GM21619 (cell line): ENCODE results near the gene UBB.
"Not testable (repeated sequence)": the region's sequence is repeated elsewhere in the genome, so short reads cannot be mapped to it uniquely, and the experiment has no call there.

Experiments used
- ATAC-seq: cut with Tn5 transposase; IDR thresholded peaks from one replicate; pipeline ENCODE4 v1.9.1; 2021; ENCODE audit not compliant: unreplicated experiment

UBB gene

DNA sequence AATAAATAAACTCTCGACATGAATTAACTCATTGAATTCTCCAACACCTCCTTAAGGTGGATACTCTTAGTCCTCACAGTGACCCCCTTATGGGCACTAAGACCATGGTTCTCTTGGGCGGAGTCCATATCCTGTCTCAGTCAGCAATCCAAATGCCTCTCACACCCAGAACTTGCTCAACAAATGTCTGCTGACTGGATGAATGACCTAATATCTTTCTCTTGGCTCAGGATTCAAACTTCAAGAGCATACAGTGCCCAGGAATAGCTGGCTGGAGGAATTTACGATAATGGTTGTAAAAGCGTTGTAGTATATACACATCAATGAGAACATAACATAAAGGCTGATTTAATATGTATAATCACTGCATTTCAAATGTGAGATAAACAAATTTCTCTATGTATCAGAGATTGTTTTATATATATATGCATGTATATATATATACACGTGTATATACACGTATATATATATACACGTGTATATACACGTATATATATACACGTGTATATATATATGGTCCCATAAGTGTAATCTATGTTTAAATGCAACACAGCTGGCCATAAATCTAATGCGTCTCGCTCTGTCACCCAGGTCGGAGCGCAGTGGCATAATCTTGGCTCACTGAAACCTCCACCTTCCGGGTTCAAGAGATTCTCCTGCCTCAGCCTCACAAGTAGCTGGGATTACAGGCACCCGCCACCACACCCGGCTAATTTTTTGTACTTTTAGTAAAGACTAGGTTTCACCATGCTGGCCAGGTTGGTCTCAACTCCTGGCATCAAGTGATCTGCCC is 6.5 kb upstream of the UBB start:
- ATAC-seq = no peak

DNA sequence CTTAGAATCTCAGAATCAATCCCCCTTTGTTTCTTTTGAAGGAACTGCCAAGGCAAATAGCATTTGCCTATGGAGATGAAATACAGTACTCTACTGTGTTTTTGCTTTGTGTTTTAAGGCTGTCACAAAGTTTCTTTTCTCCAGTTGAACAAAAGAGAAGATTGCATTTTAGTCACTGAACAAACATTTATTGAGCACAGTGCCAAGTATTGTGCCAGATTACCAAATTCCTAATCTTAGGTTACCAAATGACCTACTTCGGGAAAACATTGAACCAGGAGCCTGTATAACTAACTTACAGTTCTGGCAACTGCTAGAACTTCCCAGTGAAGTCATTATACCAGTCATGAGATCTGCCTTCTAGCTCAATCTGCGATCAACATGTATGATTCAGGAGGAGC is 3.0 kb upstream of the UBB start:
- no peak for ATAC-seq

DNA sequence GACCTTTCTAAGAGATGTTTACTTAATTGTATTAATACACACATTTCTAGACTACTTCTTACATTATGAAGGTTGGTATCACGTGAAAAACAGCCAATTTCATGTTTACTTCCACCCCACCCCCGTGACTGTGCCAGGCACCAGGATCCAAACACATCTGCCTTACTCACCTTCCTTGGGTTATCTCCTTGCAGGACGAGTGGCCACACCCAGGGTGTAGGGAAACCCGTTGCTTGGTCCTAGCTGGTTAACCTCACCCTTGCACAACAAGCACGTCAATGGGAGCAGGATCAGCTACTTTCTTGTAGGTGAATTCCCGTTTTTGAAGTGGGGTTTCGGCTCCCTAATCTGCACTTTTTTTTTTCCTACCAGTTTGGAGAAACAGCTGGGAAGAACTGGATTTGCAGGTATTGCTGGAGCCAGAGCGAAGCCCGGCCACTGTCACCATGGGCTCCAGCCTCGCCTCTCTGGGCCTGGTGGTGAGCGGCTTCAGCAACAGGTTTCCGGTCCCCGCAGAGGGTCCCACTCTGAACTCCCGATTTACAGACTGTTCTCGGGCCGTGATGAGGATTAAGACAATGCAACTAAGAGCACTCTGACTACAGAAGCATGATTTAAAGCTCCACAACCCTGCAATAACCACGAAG is 2.1 kb upstream of the UBB start:
- no peak for ATAC-seq

DNA sequence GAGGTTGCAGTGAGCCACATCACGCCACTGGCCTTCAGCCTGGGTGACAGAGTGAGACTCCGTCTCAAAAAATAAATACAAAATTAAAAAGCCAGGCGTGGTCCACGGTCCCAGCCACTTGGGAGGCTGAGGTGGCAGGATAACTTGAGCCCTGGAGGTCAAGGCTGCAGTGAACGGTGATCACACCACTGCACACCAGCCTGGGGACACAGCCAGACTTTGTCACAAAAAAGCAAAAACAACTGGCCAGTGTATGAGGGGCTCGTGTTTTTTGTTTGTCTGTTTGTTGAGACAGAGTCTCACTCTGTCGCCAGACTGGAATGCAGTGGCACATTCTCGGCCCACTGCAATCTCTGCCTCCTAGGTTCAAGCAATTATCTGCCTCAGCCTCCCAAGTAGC is 1.2 kb upstream of the UBB start:
- no peak for ATAC-seq

DNA sequence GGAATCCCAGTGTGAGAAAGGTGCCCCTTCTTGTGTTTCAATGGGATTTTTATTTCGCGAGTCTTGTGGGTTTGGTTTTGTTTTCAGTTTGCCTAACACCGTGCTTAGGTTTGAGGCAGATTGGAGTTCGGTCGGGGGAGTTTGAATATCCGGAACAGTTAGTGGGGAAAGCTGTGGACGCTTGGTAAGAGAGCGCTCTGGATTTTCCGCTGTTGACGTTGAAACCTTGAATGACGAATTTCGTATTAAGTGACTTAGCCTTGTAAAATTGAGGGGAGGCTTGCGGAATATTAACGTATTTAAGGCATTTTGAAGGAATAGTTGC is 567 bp downstream of the UBB start:
- ATAC-seq = no peak

DNA sequence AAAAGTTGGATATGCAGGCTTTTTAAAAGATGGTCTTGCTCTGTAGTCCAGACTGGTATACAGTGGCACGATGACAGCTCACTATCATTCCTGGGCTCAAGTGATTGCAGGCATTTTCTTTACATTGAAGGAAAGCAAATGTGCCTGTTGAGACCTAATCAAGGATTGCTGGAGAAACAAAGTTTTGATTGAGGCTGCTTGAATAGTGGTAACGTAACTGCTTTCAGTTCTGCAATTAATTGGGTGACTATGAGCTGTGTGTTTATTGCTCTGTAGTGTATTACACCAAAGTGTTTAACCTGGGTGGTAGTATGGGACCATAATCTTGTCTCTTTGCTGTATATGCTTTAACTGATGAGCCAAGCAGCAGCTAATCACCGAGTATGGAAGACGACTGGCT is 2.3 kb downstream of the UBB start:
- ATAC-seq = no peak

DNA sequence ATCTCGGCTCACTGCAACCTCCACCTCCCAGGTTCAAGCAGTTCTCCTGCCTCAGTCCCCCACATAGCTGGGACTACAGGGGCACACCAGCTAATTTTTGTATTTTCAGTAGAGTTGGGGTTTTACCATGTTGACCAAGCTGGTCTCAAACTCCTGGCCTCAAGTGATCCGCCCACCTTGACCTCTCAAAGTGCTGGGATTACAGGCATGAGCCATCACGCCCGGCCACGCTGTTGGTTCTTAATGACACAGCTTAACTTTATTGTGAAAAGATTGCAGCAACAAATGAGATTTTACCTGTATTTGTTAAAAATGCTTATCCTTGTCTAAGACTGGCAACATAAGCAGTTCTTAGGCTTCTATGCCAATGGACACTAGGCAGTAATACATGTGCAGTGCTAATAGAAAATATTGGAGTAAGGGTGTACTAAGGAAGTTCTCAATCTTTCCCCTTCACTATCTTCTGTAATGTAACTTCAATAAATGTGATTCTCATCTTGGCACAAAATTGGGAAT is 2.9 kb downstream of the UBB start:
- no peak for ATAC-seq

DNA sequence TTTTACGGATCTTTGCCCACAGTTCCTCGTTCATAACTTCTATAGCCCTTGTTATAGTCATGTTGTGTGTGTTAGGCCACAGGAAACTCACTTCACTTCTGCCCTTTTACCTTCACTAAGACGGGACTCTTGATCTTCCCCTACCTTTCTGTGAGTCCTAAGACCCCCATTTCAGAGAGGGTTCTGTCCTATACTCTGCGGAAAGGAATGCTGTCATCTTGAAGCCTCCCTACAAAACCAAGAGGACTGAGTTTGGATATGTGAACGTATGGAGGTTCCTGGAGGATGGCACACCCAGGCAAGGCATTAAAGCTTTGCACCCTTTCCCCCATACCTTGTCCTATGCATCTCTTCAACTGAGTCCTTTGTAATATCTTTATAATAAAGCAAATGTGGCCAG is 3.7 kb downstream of the UBB start:
- ATAC-seq = no peak

DNA sequence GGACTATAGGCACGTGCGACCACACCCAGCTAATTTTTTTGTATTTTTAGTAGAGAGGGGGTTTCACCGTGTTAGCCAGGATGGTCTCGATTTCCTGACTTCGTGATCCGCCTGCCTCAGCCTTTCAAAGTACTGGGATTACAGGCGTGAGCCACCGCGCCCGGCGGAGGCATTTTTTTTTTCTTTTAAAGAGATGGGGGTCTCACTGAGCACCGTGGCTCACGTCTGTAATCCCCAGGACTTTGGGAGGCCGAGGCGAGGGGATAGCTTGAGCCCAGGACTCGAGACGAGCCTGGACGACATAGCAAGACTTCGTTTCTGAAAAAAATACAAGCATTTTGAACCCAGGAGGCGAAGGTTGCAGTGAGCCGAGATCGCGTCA is 5.2 kb downstream of the UBB start:
- ATAC-seq = not testable (repeated sequence)

DNA sequence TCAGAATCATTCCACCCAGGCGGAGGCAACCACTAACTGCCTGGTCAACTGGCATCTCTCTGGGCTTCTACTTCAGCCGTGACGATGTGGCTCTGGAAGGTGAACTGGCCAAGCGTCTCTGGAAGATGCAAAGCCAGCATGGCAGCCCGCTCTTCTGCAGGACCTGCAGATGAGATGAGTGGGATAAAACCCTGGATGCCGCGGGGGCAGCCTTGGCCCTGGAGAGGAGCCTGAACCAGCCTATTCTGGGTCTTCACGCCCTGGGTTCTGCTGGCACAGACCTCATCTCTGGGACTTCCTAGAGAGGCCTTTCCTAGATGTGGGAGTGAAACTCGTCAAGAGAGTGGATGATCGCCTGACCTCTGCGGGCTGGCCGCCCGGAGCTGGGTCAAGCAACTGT is 10.6 kb downstream of the UBB start:
- ATAC-seq = no peak

DNA sequence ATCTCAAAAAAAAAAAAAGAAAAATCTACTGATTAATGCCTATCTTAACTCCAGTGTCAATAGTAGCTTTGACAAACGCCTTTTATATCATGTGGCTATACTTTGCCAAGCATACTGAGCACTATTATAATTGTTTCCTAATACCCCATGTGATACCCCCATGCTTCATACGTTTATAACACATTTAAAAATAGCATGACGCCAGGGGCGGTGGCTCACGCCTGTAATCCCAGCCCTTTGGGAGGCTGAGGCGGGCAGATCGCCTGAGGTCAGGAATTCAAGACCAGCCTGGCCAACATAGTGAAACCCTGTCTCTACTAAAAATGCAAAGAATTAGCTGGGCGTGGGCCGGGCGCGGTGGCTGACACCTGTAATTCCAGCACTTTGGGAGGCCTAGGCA is 11.6 kb downstream of the UBB start:
- not testable (repeated sequence) for ATAC-seq

DNA sequence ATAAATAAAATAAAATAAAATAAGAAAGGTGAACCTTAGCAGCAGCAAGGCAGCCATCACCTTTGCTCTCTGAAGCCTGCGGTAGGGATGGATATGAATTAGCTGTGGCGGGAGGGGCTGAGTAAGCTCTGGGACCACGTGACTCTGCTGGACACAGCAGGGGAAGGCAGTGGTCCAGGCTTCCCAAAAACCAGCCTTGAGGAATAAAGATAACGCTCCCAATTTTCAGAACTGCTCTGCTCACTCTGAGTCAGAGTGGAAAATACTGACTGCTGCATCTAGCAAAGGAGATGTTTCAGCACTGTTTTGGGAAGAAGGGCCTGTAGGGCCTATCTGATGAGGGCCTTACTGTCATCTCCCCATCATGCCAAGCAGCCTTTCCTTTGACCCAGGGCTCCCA is 15.0 kb downstream of the UBB start:
- not testable (repeated sequence) for ATAC-seq

DNA sequence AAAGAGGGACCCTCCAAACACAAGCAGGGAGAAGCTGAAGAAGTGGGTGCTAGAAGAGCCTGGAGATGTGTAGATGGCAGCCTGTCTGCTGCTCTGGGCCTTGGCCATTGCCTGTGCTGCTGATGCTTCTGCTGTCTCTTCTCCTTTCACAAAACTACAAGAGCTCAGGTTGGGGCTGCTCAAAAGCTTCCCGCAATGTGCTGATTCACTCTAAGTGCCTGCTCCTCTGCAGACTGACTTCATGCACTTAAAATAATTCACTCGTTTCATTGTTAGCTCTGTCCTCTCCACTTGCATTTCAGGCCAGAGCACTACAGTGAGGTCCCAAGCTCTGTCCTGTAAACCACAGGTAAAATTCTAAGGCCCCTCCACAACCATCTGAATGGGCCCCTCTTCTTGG is 15.8 kb downstream of the UBB start:
- not testable (repeated sequence) for ATAC-seq

DNA sequence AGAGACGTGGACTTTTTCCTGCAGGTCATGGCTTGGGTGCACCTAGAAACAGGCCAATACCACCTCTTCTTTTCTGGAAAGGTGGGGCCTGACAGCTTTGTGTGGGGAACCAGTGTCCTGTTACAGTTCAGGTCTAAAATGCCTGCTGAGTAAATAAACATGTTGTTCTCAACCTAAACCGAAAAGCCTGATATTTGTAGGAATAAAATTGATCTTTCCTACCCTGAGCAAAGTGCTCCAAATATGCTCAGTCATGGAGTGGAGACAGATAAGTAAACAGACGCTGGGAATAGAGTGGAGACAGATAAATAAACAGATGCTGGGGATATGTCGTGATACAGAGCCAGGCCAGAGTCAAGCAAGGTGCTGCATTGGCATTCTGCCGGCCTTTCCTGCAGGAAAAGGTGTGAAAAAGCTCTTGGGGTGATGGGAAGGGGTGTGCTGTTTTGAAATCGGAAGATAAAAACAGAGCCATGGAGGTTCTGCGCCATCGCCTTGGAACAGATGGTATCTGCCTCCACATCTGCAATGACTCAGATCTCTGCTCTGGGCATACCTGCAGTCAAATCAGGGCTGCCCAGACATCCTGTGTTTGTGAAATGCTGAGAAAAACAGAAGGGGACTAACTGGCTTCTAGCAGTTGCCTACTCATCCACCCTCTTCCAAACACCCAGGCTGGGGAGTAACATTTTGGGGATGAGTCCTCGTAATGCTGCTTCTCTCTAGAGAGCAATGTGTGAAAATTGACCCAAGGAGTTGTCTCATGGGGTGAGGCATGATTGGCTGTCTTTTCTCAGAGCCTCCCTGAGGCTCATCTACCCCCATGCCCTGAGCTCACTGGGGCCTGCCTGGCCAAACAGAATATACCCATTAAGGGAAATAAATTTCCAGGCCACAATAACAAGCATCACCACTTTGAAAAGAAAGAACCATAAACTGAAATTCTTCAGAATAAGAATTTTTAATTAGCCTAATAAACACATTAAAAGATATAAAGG is 17.7 kb downstream of the UBB start:
- ATAC-seq = peak; percentile 80

DNA sequence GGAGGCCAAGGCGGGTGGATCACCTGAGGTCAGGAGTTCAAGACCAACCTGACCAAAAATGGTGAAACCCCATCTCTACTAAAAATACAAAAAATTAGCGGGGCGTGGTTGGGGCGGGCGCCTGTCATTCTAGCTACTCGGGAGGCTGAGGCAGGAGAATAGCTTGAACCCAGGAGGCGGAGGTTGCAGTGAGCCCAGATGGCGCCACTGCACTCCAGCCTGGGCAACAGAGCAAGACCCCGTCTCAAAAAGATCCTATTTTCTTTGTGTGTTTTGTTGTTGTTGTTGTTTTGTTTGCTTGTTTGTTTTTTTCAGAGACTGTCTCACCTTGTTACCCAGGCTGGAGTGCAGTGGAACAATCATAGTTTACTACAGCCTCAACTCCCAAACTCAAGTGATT is 23.0 kb downstream of the UBB start:
- not testable (repeated sequence) for ATAC-seq

DNA sequence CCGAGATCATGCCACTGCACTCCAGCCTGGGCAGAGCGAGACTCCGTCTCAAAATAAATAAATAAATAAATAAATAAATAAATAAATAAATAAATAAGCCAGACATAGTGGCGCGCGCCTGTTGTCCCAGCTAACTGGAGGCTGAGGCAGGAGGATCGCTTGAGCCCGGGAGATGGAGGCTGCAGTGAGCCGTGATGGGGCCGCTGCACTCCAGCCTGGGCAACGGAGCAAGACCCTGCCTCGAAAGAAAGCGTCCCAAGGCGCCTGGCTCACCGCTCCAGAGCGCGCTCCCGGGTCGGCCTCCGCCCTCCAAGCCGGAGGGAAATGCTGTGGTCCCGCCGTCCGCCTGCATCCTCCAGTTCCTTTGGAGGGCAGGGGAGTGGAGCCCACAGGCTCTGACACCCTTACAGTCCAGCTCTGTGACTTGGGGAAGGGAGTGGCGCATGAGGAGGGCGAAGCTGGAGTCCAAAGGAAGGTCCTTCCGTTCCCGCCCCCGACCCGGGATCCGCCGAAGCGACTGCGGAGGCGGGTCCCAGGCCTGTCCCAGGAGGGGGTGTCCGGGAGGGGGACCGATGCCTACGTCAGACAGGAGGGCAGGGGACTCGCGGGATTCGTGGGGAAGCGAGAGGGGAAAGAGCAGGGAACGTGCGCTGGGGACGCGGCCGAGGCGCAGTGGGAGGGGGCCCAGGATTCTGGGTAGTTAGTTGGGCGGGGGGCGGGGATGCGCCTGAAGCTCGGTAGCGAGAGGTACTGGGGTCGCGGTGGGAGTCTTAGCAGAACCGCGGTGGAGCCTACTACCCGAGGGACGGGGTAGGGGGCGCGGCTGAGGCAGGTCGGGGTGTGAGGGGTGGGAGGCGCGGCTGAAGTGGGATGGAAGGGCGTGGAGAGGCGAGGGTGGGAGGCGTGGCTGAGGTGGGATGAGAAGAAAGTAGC is 26.1 kb downstream of the UBB start:
- no peak for ATAC-seq

DNA sequence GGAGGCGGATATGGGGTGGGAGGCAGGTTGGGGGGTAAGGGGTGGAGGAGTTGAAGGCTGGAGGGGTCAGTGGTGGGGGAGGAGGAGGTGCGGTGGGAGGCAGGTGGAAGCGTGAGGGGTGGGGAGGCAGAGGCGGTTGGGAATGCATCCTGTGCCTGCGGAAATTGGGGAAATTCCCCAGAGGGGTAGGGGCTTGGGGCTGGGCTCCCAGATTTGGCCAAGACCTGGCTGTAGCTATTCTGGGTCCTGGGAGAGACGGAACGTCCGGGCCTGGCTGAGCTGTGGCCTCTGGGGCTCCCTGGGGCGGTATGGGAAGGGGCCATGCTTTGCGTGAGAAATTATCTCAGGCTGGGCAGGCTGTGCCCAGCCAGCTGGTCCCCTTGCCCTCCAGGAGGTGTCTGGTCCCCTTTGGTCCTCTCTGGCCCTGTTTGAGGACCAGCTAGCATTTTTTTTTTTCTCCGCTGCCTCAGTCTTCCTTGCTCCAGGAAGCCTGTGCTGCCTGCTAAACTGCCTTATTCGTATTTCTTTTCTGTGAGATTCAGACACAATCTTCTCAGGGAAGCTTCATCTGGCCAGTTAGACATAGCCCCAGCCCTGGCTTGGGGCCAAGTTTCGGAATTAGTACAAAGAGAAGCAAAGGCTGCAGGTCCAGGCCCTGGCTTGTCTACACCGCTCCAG is 27.2 kb downstream of the UBB start:
- ATAC-seq = peak; percentile 86

DNA sequence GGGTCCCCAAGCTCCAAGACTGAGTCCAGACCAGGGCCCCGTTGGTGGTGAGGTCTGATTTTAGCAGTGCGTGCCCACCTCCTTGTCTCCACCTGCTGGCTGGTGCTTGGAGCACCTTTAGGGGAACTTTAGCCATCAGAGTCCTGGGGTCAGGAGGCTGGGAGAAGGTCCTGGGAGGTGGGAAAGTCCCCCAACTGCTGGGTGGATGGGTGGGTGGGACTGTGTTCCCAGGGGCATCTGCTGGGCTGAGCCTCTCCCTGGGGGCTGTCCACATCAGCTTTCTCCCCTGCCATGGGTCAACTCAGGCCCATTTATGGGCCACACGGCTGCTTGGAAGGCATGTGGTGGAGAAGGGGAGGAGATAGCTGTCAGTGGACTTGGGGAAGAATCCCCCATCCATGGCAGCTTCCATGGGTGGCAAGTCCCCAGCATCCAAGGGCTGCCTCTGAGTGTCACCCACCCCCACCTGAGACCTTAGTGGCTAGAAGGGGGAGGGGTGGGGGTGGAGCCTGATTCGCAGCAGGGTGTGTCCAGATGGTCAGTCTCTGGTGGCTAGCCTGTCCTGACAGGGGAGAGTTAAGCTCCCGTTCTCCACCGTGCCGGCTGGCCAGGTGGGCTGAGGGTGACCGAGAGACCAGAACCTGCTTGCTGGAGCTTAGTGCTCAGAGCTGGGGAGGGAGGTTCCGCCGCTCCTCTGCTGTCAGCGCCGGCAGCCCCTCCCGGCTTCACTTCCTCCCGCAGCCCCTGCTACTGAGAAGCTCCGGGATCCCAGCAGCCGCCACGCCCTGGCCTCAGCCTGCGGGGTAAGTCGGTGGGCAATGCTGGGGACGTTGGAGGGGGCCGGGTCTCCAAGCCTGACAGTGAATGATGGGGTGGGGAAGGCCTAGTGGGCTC is 34.4 kb downstream of the UBB start, which contains the start of gene TRPV2:
Gene TRPV2 (plus strand): TSS at position 541 of the 894 bp plus-strand sequence. CDS start 2,098 bp downstream, outside the sequence.
- ATAC-seq = peak; percentile 29

DNA sequence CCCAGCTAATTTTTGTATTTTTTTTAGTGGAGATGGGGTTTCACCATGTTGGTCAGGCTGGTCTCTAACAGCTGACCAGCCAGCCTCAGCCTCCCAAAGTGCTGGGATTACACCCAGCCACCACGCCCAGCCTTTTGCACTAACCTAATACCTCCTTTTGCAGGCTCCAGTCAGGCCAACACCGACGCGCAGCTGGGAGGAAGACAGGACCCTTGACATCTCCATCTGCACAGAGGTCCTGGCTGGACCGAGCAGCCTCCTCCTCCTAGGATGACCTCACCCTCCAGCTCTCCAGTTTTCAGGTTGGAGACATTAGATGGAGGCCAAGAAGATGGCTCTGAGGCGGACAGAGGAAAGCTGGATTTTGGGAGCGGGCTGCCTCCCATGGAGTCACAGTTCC is 36.5 kb downstream of the UBB start:
- ATAC-seq = no peak
